PFSK-1 (cell line): ENCODE results near the gene HSPBAP1.

Experiments used
- FOXP2 ChIP-seq: optimal IDR thresholded peaks from 2 replicates; pipeline ENCODE3; 2011; ENCODE audit warnings: borderline replicate concordance, control low read depth, inconsistent platforms; ENCODE audit not compliant: insufficient read depth; ENCODE audit errors: extremely low read length, extremely low read depth
- POLR2AphosphoS5 ChIP-seq: IDR thresholded peaks from 2 replicates; pipeline ENCODE4 v1.6.1; 2012; ENCODE audit warnings: low read depth, mild to moderate bottlenecking, control low read depth, low read length, moderate library complexity
- SIN3A ChIP-seq: IDR thresholded peaks from 2 replicates; pipeline ENCODE4 v1.6.1; 2012; ENCODE audit warnings: mild to moderate bottlenecking, low read length, moderate library complexity, borderline replicate concordance; ENCODE audit not compliant: insufficient read depth
- TAF1 ChIP-seq: IDR thresholded peaks from 2 replicates; pipeline ENCODE4 v1.6.1; 2012; ENCODE audit warnings: low read length, control low read depth, borderline replicate concordance; ENCODE audit not compliant: insufficient read depth
- TF ChIP-seq, protein P1 (sequence below), 2 experiments: IDR thresholded peaks; 2 replicates each; pipeline versions ENCODE4 v1.6.1 to v1.8.0; 2011 to 2012; ENCODE audit warnings: low read depth in 2 of 2, low read length in 2 of 2, control low read depth in 1 of 2, inconsistent platforms in 1 of 2, mild to moderate bottlenecking in 1 of 2, moderate library complexity in 1 of 2; ENCODE audit not compliant: insufficient read depth in 1 of 2

The HSPBAP1 gene

GRCh38 chr3:122727294-122727693, 66.3 kb downstream of the HSPBAP1 start:
- TF ChIP-seq POLR2AphosphoS5 (no peak), FOXP2 (no peak), SIN3A (no peak), TAF1 (no peak)
- TF ChIP-seq, protein P1, sequence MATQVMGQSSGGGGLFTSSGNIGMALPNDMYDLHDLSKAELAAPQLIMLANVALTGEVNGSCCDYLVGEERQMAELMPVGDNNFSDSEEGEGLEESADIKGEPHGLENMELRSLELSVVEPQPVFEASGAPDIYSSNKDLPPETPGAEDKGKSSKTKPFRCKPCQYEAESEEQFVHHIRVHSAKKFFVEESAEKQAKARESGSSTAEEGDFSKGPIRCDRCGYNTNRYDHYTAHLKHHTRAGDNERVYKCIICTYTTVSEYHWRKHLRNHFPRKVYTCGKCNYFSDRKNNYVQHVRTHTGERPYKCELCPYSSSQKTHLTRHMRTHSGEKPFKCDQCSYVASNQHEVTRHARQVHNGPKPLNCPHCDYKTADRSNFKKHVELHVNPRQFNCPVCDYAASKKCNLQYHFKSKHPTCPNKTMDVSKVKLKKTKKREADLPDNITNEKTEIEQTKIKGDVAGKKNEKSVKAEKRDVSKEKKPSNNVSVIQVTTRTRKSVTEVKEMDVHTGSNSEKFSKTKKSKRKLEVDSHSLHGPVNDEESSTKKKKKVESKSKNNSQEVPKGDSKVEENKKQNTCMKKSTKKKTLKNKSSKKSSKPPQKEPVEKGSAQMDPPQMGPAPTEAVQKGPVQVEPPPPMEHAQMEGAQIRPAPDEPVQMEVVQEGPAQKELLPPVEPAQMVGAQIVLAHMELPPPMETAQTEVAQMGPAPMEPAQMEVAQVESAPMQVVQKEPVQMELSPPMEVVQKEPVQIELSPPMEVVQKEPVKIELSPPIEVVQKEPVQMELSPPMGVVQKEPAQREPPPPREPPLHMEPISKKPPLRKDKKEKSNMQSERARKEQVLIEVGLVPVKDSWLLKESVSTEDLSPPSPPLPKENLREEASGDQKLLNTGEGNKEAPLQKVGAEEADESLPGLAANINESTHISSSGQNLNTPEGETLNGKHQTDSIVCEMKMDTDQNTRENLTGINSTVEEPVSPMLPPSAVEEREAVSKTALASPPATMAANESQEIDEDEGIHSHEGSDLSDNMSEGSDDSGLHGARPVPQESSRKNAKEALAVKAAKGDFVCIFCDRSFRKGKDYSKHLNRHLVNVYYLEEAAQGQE (IDR thresholded peaks at IDR 0.05; ENCODE audit: insufficient read depth in 1 of 2, low read depth in 2 of 2, low read length in 2 of 2) = no peak

DNA sequence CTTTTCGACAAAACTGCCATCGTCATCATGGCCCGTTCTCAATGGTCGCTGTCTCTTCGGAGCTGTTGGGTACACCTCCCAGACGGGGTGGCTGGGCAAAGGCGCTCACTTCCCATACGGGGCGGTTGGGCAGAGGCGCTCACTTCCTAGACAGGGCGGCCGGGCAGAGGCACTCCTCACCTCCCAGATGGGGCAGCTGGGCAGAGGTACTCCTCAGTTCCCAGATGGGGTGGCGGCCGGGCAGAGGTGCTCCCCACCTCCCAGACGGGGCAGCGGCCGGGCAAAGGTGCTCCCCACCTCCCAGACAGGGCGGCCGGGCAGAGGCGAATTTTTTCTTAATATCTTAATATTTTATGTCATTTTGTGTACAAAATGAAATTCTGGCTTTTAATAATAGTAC, 68.5 kb downstream of the HSPBAP1 start:
- TF ChIP-seq FOXP2 = no peak
- no peak for TF ChIP-seq POLR2AphosphoS5
- TF ChIP-seq SIN3A = no peak
- no peak for TF ChIP-seq TAF1
- TF ChIP-seq, protein P1 (IDR thresholded peaks at IDR 0.05; ENCODE audit: insufficient read depth in 1 of 2, low read depth in 2 of 2, low read length in 2 of 2) = no peak

DNA sequence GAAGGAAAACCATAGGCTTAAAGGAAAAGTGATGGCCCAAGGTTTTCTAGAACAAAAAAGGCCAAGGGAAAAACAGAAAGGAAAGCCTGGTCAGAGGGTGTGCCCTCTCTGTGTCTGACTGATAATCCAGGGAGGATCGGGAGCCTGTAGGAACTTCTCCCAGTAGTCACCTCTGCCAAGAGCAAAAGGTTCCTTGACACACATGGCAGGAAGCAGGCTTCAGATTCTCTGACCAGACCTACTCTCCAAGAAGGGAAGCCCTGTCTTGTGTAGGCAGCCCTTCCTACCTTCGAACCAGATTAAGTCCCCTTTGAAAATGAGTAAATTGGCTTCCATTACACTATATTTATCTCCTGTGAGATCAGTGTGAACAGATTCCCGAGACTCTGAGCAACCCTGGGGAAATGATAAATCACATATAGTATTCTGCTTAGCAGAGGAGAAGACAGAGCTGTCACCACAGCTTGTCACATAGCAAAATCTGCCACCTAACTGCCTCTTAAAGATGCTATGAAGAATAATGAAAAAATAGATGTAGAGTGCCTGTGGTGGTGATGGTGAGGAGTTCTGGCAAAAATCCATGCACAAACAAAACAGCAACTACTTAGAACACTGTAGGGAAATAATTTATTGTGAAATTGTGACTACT, 74.2 kb downstream of the HSPBAP1 start:
- no peak for TF ChIP-seq TAF1
- TF ChIP-seq SIN3A = no peak
- no peak for TF ChIP-seq FOXP2
- TF ChIP-seq, protein P1 (IDR thresholded peaks at IDR 0.05; ENCODE audit: insufficient read depth in 1 of 2, low read depth in 2 of 2, low read length in 2 of 2) = no peak
- no peak for TF ChIP-seq POLR2AphosphoS5

- TF ChIP-seq TAF1 (no peak), POLR2AphosphoS5 (no peak), SIN3A (no peak), FOXP2 (no peak)
- TF ChIP-seq, protein P1 (IDR thresholded peaks at IDR 0.05; ENCODE audit: insufficient read depth in 1 of 2, low read depth in 2 of 2, low read length in 2 of 2) = no peak
Observed at GRCh38 chr3:122716667-122717066, 77.0 kb downstream of the HSPBAP1 start.

DNA sequence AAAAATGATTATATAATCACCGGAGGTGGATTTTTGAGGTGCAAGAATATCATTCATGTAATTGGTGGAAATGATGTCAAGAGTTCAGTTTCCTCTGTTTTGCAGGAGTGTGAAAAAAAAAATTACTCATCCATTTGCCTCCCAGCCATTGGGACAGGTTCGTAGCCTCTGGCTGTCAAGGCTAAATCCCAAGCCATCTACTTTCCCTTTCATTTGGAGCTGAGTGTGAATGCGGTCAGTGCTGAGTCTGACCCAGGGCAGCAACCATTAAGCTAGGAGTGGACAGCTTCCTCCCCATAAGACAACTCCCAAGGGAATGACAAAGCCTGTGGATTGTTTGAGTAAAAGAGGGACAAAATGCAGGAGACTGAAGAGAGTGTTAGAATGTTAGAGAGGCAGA, 79.4 kb downstream of the HSPBAP1 start:
- TF ChIP-seq TAF1 (no peak), FOXP2 (no peak), POLR2AphosphoS5 (no peak), SIN3A (no peak)
- TF ChIP-seq, protein P1 (IDR thresholded peaks at IDR 0.05; ENCODE audit: insufficient read depth in 1 of 2, low read depth in 2 of 2, low read length in 2 of 2) = no peak
